HCT116 (cell line): ENCODE results near the gene GRIK5. TPM values are rescaled to one million over a fixed set of nuclear protein-coding genes. Genes with fewer than 3 reads are reported as not detected.

Experiments
- ATAC-seq: fragments of 200-7000 bp; cut with Tn5 transposase; 2 replicates; pipeline ENCODE4 v1.9.1; 2020; ENCODE audit warnings: mild to moderate bottlenecking, moderate library complexity
- BruUV-seq: library from RNA; stranded (reverse); fragments of 400-500 nt; replicated peaks from 2 replicates; lab custom pipeline; 2021; lab: Mats Ljungman, UMichigan
- CTCF ChIA-PET: fragments of 300-600 bp; sonication (Branson Sonifier 250); formaldehyde crosslinking; loops from one replicate; lab custom pipeline; 2021; ENCODE audit warnings: antibody characterized with exemption; lab: Charles Lee
- POLR2A ChIA-PET: fragments of 300-600, 350-600 bp; sonication (Branson Sonifier 250); formaldehyde crosslinking; loops from one replicate; lab custom pipeline; 2021; ENCODE audit warnings: antibody characterized with exemption; lab: Charles Lee
- RAD21 ChIA-PET, 2 experiments: fragments of 300-600 bp; sonication (Branson Sonifier 250); formaldehyde crosslinking; loops; one replicate each; lab custom pipeline; 2023; ENCODE audit warnings: low total read pairs in 2 of 2; ENCODE audit not compliant: uncharacterized antibody in 2 of 2, unreplicated experiment in 2 of 2, low non-redundant PET in 1 of 2; lab: Charles Lee
- DNase-seq: peaks from one replicate; pipeline ENCODE4 v3.0.0-alpha.2; 2010; ENCODE audit warnings: low read depth, low spot score
- H2AFZ ChIP-seq: fragments of 200-600 bp; shearing (Covaris generic), sonication (generic); 2 replicates; pipeline ENCODE4 v1.6.1; 2017; ENCODE audit warnings: low read depth, mixed run types, mixed read lengths, antibody characterized with exemption, low read length; ENCODE audit not compliant: poor library complexity, severe bottlenecking
- H3K27ac ChIP-seq: 2 replicates; pipeline ENCODE4 v1.5.1; 2012; ENCODE audit warnings: low read depth, low read length
- H3K27me3 ChIP-seq: fragments of 200-600 bp; sonication (generic); 2 replicates; pipeline ENCODE4 v1.6.1; 2016; ENCODE audit warnings: mixed run types, low read length, mixed read lengths; ENCODE audit not compliant: insufficient read depth
- H3K36me3 ChIP-seq, 2 experiments: fragments of 200-500 bp in 1 of 2; fragments of 200-600 bp in 1 of 2; sonication (Bioruptor generic) in 1 of 2; sonication (generic) in 1 of 2; 2 replicates each; pipeline versions ENCODE4 v1.5.1 to v1.6.1; 2014 to 2016; ENCODE audit warnings: low read length in 2 of 2, inconsistent platforms in 1 of 2, mixed read lengths in 1 of 2, mixed run types in 1 of 2; ENCODE audit not compliant: insufficient read depth in 2 of 2, control insufficient read depth in 1 of 2
- H3K4me1 ChIP-seq, 2 experiments: fragments of 200-600 bp in 1 of 2; sonication (generic) in 1 of 2; 2 replicates each; pipeline versions ENCODE4 v1.5.1 to v1.6.1; 2012 to 2017; ENCODE audit warnings: low read length in 2 of 2, inconsistent platforms in 1 of 2, mild to moderate bottlenecking in 1 of 2, mixed read lengths in 1 of 2, mixed run types in 1 of 2, moderate library complexity in 1 of 2; ENCODE audit not compliant: insufficient read depth in 2 of 2, control insufficient read depth in 1 of 2
- H3K4me2 ChIP-seq: fragments of 200-600 bp; sonication (generic); 2 replicates; pipeline ENCODE4 v1.6.1; 2017; ENCODE audit warnings: mixed run types, low read length, mixed read lengths
- H3K4me3 ChIP-seq, 2 experiments: fragments of 200-600 bp in 1 of 2; sonication (generic) in 1 of 2; replicated peaks in 1 of 2; 2 replicates each; pipeline ENCODE4 v1.5.1; 2011 to 2016; ENCODE audit warnings: low read length in 2 of 2, control low read depth in 1 of 2, low read depth in 1 of 2, mild to moderate bottlenecking in 1 of 2, mixed read lengths in 1 of 2, mixed run types in 1 of 2
- H3K79me2 ChIP-seq: fragments of 200-600 bp; sonication (generic); 2 replicates; pipeline ENCODE4 v1.6.1; 2017; ENCODE audit warnings: mild to moderate bottlenecking, mixed run types, low read length, moderate library complexity, mixed read lengths; ENCODE audit not compliant: insufficient read depth
- H3K9ac ChIP-seq: fragments of 200-600 bp; sonication (generic); 2 replicates; pipeline ENCODE4 v1.6.1; 2016; ENCODE audit warnings: low read length, mixed read lengths
- H3K9me2 ChIP-seq: fragments of 200-600 bp; sonication (generic), shearing (Covaris generic); 2 replicates; pipeline ENCODE4 v1.6.1; 2017; ENCODE audit warnings: mixed run types, mild to moderate bottlenecking, moderate library complexity; ENCODE audit not compliant: insufficient read depth
- H3K9me3 ChIP-seq, 2 experiments: fragments of 200-500 bp in 1 of 2; fragments of 200-600 bp in 1 of 2; sonication (Bioruptor generic) in 1 of 2; sonication (generic) in 1 of 2; 2 replicates each; pipeline ENCODE4 v1.6.1; 2014 to 2017; ENCODE audit warnings: low read length in 2 of 2, mixed read lengths in 2 of 2, inconsistent platforms in 1 of 2, low read depth in 1 of 2, mild to moderate bottlenecking in 1 of 2, mixed run types in 1 of 2, moderate library complexity in 1 of 2; ENCODE audit not compliant: control insufficient read depth in 1 of 2, insufficient read depth in 1 of 2
- H4K20me1 ChIP-seq: fragments of 200-600 bp; sonication (generic), shearing (Covaris generic); 2 replicates; pipeline ENCODE4 v1.6.1; 2017; ENCODE audit warnings: mixed run types, mild to moderate bottlenecking, moderate library complexity; ENCODE audit not compliant: insufficient read depth
- CBX3 ChIP-seq: IDR thresholded peaks from 2 replicates; pipeline ENCODE4 v1.6.1; 2012; ENCODE audit warnings: low read depth
- CEBPB ChIP-seq: IDR thresholded peaks from 2 replicates; pipeline ENCODE4 v1.6.1; 2012; ENCODE audit warnings: low read depth
- EGR1 ChIP-seq: IDR thresholded peaks from 2 replicates; pipeline ENCODE4 v1.6.1; 2012; ENCODE audit warnings: low read depth
- ELF1 ChIP-seq: IDR thresholded peaks from 2 replicates; pipeline ENCODE4 v1.6.1; 2012; ENCODE audit warnings: low read depth, borderline replicate concordance
- EZH2 ChIP-seq: fragments of 200-600 bp; sonication (generic); IDR thresholded peaks from 2 replicates; pipeline ENCODE4 v1.6.1; 2017; ENCODE audit warnings: antibody characterized with exemption, mixed run types
- POLR2A ChIP-seq: IDR thresholded peaks from 2 replicates; pipeline ENCODE4 v1.7.0; 2011; ENCODE audit warnings: borderline replicate concordance; ENCODE audit not compliant: insufficient read depth, insufficient read length; ENCODE audit errors: extremely low read depth
- SIN3A ChIP-seq: IDR thresholded peaks from 2 replicates; pipeline ENCODE4 v1.6.1; 2012; ENCODE audit warnings: low read depth
- YY1 ChIP-seq: IDR thresholded peaks from 2 replicates; pipeline ENCODE4 v1.6.1; 2011; ENCODE audit warnings: low read length, low read depth, moderate library complexity, mild to moderate bottlenecking; ENCODE audit not compliant: insufficient replicate concordance; ENCODE audit errors: extremely low read depth
- ZFX ChIP-seq: fragments of 450-650 bp; IDR thresholded peaks from 2 replicates; pipeline ENCODE4 v1.6.1; 2017
- ZNF274 ChIP-seq: fragments of 200-500 bp; sonication (Bioruptor generic); IDR thresholded peaks from 2 replicates; pipeline ENCODE4 v1.6.1; 2014; ENCODE audit warnings: mild to moderate bottlenecking, low read depth, low read length, inconsistent platforms
- intact Hi-C: fragments of 100-400 bp; cut with micrococcal nuclease; formaldehyde crosslinking; loops from 2 replicates; pipeline ENCODE4 v1.10.0; 2022
- total RNA-seq: library from RNA; stranded (reverse); gene quantifications from one replicate; pipeline ENCODE4 v1.2.1, GENCODE V29; 2021; ENCODE audit not compliant: unreplicated experiment
- TF ChIP-seq, protein P1 (sequence below): IDR thresholded peaks from 2 replicates; pipeline ENCODE4 v1.6.1; 2011; ENCODE audit warnings: mild to moderate bottlenecking, low read length, moderate library complexity; ENCODE audit not compliant: insufficient replicate concordance; ENCODE audit errors: extremely low read depth
- TF ChIP-seq, protein P2 (sequence below): IDR thresholded peaks from 2 replicates; pipeline ENCODE4 v1.6.1; 2012
- TF ChIP-seq, protein P3 (sequence below), 3 experiments: fragments of 200-600 bp in 1 of 3; sonication (generic) in 1 of 3; IDR thresholded peaks in 2 of 3; conservative IDR thresholded peaks in 1 of 3; 2 replicates each; pipeline ENCODE4 v1.5.1; 2012 to 2017; ENCODE audit warnings: low read depth in 2 of 3, low read length in 2 of 3, antibody characterized with exemption in 1 of 3, borderline replicate concordance in 1 of 3, control low read depth in 1 of 3, mild to moderate bottlenecking in 1 of 3, mixed read lengths in 1 of 3, mixed run types in 1 of 3, moderate library complexity in 1 of 3; ENCODE audit not compliant: insufficient read depth in 1 of 3
- TF ChIP-seq, protein P4 (sequence below): IDR thresholded peaks from 2 replicates; pipeline ENCODE4 v1.6.1; 2012

Gene GRIK5
- total RNA-seq, 1 experiment from 2014 or later = 1.7 TPM

DNA sequence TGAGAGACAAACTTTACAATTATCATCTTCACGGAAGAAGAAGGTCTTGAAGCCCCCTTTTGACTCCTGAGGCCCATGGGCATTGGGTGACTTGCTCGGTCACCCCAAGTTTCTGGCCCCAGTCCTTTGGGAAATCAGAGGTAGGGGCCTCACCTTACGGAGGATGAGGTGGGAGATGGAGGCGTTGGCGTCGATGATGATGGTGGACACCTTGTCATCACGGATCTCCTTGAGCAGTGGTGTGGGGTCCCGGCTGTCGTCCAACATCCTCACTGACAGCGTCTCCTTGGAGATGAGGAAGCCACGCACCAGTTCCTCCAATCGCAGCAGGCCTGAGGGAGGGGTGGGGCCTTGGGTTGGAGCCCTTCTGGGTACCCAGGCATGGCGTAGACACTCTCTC is 10.8 kb downstream of the GRIK5 start:
- CTCF ChIA-PET = interaction anchor here (2.0 kb wide), 1 partner anchor 24 kb away, joined by 5 read pairs; no protein-coding TSS in a partner anchor
- POLR2A ChIA-PET = no interaction called here

DNA sequence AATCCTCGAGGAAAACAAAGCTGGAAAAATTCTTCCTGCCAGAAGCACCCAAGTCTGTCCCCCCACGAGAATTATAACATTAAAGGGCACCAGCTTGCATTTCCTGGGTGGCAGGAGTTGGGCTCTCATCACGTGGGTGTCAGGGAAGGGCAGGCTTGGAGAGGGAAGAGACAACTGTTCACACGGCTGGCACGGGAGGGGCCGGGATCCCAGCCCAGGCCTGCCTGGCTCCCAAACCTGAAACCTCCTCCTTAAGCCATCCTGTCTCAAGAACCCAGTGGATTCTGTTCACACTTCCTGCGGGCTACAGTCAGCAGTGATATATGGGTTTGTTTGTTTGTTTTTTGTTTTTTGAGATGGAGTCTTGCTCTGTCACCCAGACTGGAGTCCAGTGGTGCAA is 12.2 kb downstream of the GRIK5 start:
- no peak overlapping the region for H3K9ac ChIP-seq
- POLR2A ChIA-PET = interaction anchor here (0.6 kb wide), 1 partner anchor 260 kb away, joined by 4 read pairs; no protein-coding TSS in a partner anchor
- TF ChIP-seq SIN3A (no peak), EZH2 (no peak), CBX3 (no peak), POLR2A (no peak), ELF1 (no peak), YY1 (no peak), ZFX (no peak), ZNF274 (no peak)
- TF ChIP-seq, protein P1, sequence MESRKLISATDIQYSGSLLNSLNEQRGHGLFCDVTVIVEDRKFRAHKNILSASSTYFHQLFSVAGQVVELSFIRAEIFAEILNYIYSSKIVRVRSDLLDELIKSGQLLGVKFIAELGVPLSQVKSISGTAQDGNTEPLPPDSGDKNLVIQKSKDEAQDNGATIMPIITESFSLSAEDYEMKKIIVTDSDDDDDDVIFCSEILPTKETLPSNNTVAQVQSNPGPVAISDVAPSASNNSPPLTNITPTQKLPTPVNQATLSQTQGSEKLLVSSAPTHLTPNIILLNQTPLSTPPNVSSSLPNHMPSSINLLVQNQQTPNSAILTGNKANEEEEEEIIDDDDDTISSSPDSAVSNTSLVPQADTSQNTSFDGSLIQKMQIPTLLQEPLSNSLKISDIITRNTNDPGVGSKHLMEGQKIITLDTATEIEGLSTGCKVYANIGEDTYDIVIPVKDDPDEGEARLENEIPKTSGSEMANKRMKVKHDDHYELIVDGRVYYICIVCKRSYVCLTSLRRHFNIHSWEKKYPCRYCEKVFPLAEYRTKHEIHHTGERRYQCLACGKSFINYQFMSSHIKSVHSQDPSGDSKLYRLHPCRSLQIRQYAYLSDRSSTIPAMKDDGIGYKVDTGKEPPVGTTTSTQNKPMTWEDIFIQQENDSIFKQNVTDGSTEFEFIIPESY = no peak
- TF ChIP-seq, protein P2, sequence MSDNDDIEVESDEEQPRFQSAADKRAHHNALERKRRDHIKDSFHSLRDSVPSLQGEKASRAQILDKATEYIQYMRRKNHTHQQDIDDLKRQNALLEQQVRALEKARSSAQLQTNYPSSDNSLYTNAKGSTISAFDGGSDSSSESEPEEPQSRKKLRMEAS = no peak
- TF ChIP-seq, protein P3, sequence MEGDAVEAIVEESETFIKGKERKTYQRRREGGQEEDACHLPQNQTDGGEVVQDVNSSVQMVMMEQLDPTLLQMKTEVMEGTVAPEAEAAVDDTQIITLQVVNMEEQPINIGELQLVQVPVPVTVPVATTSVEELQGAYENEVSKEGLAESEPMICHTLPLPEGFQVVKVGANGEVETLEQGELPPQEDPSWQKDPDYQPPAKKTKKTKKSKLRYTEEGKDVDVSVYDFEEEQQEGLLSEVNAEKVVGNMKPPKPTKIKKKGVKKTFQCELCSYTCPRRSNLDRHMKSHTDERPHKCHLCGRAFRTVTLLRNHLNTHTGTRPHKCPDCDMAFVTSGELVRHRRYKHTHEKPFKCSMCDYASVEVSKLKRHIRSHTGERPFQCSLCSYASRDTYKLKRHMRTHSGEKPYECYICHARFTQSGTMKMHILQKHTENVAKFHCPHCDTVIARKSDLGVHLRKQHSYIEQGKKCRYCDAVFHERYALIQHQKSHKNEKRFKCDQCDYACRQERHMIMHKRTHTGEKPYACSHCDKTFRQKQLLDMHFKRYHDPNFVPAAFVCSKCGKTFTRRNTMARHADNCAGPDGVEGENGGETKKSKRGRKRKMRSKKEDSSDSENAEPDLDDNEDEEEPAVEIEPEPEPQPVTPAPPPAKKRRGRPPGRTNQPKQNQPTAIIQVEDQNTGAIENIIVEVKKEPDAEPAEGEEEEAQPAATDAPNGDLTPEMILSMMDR (IDR thresholded peaks at IDR 0.05 in 2 of 3, conservative IDR thresholded peaks at IDR 0.05 in 1 of 3; ENCODE audit: borderline replicate concordance in 1 of 3, insufficient read depth in 1 of 3, low read depth in 2 of 3, low read length in 2 of 3) = no peak
- TF ChIP-seq, protein P4, sequence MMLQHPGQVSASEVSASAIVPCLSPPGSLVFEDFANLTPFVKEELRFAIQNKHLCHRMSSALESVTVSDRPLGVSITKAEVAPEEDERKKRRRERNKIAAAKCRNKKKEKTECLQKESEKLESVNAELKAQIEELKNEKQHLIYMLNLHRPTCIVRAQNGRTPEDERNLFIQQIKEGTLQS = no peak
- TF ChIP-seq, all 23 proteins: peak for 0
- Histone ChIP-seq H3K4me2 (no peak overlapping the region), H3K36me3 (no peaks in the 10 kb centered on the region), H3K79me2 (no peaks in the 10 kb centered on the region), H3K9me3 (no peaks in the 10 kb centered on the region), H3K4me1 (peaks cover 0 to 8% of the 10 kb centered on the region in 2 experiments; a peak in 2 of 4 replicates), H4K20me1 (no peaks in the 10 kb centered on the region), H2AFZ (no peak overlapping the region), H3K9me2 (no peaks in the 10 kb centered on the region), H3K27ac (no peak overlapping the region), H3K27me3 (no peaks in the 10 kb centered on the region), H3K4me3 (no peak overlapping the region)
- DNase-seq (no peak), ATAC-seq (no peak)
- intact Hi-C loops = no loop called here
- ChIA-PET CTCF (interaction anchor here (2.0 kb wide), 1 partner anchor 23 kb away, joined by 5 read pairs; no protein-coding TSS in a partner anchor), RAD21 (no interaction called here)
- BruUV-seq = no TSS peak

More for the DNA sequence above, 10.8 kb downstream of the GRIK5 start:
- H3K4me2 ChIP-seq = no peak overlapping the region
- no peaks in the 10 kb centered on the region; the same call in 1 of the 2 replicates for H3K9me2 ChIP-seq
- H3K27me3 ChIP-seq = no peaks in the 10 kb centered on the region
- H3K4me1 ChIP-seq = peaks cover 0 to 8% of the 10 kb centered on the region in 2 experiments; a peak in 2 of 4 replicates
- TF ChIP-seq POLR2A (no peak), SIN3A (no peak), EZH2 (no peak), CEBPB (no peak), EGR1 (no peak), CBX3 (no peak), ZFX (no peak)
- TF ChIP-seq, protein P4 = no peak
- TF ChIP-seq, all 23 proteins: peak for 0
- Histone ChIP-seq H3K9ac (no peak overlapping the region), H3K4me3 (no peak overlapping the region), H3K9me3 (no peaks in the 10 kb centered on the region), H3K79me2 (no peaks in the 10 kb centered on the region), H3K27ac (no peak overlapping the region), H2AFZ (no peak overlapping the region), H4K20me1 (no peaks in the 10 kb centered on the region), H3K36me3 (no peaks in the 10 kb centered on the region)
- intact Hi-C loops = no loop called here
- no TSS peak for BruUV-seq
- RAD21 ChIA-PET = no interaction called here
- no peak for ATAC-seq
- DNase-seq = no peak
